ENCODE data around the gene FMNL2. TPM values are rescaled to one million over a fixed set of nuclear protein-coding genes. Genes with fewer than 3 reads are reported as not detected.

FMNL2 gene
- total RNA-seq, 1 donor from 2014 or later: 5.5 TPM

DNA sequence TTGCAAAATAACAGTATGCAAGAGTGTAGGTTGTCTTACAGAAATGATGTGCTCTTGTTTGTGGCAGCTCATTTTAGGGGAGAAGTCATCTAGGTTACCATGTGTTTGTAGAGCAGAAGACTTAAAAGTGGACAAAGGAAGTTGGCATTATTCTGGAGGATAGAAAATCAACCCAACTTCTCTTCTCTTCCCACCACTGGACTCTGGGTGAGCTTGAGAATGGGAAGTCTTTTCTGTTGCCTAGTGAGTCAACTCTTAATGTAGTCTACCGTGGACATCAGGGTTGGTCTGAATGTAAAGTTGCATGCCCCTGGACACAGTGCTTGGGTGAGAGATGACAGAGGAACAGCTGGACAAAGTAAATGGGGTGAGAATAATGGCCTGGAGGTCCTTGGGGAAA, 98.3 kb downstream of the FMNL2 start:
- H3K27ac ChIP-seq (replicated peaks): peak overlapping the region; percentile 65
- intact Hi-C loops (cut with micrococcal nuclease): no loop called here

DNA sequence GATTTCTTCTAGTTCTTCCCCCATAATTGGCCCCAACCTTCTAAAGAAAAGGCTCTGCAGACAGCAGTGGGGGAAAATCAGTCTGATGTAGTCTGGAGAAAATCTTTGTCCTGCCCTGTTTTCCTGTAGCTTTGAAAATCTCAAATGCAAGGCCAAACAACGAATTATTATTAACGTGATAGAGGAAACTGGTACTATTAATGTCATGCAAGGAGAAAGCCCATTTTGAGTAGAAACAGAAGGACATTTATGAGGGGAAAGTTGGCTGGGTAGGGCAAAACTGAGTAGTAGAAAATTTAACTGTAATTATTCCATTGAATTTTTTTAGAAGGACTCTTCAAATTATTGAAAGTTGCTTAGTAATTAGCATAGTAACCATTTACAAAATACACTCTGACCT, 98.8 kb downstream of the FMNL2 start:
- Histone ChIP-seq H3K27me3 (ENCODE audit: low read depth) (no peaks in the 10 kb centered on the region), H3K27ac (replicated peaks) (peak overlapping the region; percentile 65), H3K4me3 (no peak overlapping the region), H3K36me3 (no peaks in the 10 kb centered on the region), H3K4me1 (peaks cover 29% of the 10 kb centered on the region), H3K9me3 (replicated peaks) (no peaks in the 10 kb centered on the region)
- no peak for TF ChIP-seq CTCF (IDR thresholded peaks at IDR 0.05; ENCODE audit: borderline replicate concordance)
- DNase-seq: no peak
- intact Hi-C loops (cut with micrococcal nuclease): no loop called here

More for the DNA sequence above, 98.3 kb downstream of the FMNL2 start:
- Histone ChIP-seq H3K9me3 (replicated peaks) (no peaks in the 10 kb centered on the region), H3K27me3 (ENCODE audit: low read depth) (no peaks in the 10 kb centered on the region), H3K4me1 (peaks cover 29% of the 10 kb centered on the region), H3K36me3 (no peaks in the 10 kb centered on the region), H3K4me3 (no peak overlapping the region)
- no peak for TF ChIP-seq CTCF (IDR thresholded peaks at IDR 0.05; ENCODE audit: borderline replicate concordance)
- DNase-seq: no peak

GRCh38 chr2:152434395-152435182, 99.6 kb downstream of the FMNL2 start:
- DNase-seq: no peak
- no peaks in the 10 kb centered on the region for H3K9me3 ChIP-seq (replicated peaks)
- H3K36me3 ChIP-seq: no peaks in the 10 kb centered on the region
- intact Hi-C loops (cut with micrococcal nuclease): no loop called here
- no peak for TF ChIP-seq CTCF (IDR thresholded peaks at IDR 0.05; ENCODE audit: borderline replicate concordance)
- no peak overlapping the region for H3K27ac ChIP-seq (replicated peaks)
- peaks cover 29% of the 10 kb centered on the region for H3K4me1 ChIP-seq
- H3K27me3 ChIP-seq (ENCODE audit: low read depth): no peaks in the 10 kb centered on the region
- H3K4me3 ChIP-seq: no peak overlapping the region

GRCh38 chr2:152436148-152436547, 101.2 kb downstream of the FMNL2 start:
- Histone ChIP-seq H3K27me3 (ENCODE audit: low read depth) (no peaks in the 10 kb centered on the region), H3K27ac (replicated peaks) (no peak overlapping the region), H3K4me3 (no peak overlapping the region), H3K4me1 (peaks cover 29% of the 10 kb centered on the region), H3K9me3 (replicated peaks) (no peaks in the 10 kb centered on the region), H3K36me3 (no peaks in the 10 kb centered on the region)
- no peak for DNase-seq
- TF ChIP-seq CTCF (IDR thresholded peaks at IDR 0.05; ENCODE audit: borderline replicate concordance): no peak
- intact Hi-C loops (cut with micrococcal nuclease): no loop called here

DNA sequence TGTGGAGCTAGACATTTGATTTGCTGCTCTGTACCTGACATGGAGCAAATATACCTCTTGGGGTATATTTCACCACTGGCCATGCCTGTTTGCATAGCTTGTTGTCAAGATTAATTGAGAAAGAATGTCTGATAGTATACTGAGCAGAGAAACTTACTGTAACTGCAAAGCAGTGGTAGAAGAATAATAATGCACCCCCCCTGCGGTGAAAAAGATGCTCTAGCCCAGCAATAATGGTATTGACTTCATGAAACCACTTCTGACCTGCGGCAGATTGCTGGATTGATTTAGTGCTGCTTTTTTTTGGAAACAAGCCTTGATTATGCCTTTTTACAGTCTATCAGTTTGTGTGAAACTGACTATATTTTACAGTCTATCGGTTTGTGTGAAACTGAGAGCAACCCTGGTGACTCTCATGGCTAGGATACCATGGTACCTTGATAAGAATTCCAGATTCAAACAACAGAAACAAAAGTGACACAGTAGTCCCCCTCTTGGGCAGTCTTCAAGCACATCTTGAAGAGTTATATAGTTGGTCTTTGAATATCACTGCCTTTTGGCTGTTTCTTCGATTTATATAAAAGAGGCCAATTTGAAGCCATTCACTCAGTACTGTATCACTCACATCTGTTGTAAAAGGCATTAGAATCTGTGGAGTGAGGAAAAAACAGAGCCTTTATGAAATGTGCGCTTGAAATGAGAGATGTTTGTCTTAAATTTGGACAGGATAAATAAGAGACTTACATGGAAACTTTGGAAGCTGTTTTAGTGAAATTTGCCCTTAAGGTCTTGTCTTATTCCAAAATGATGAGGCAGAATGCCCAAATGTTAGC, 102.5 kb downstream of the FMNL2 start:
- H3K4me1 ChIP-seq: peaks cover 17% of the 10 kb centered on the region
- no peaks in the 10 kb centered on the region for H3K36me3 ChIP-seq
- no peak for DNase-seq
- no peak for TF ChIP-seq CTCF (IDR thresholded peaks at IDR 0.05; ENCODE audit: borderline replicate concordance)
- H3K4me3 ChIP-seq: no peak overlapping the region
- no peaks in the 10 kb centered on the region for H3K9me3 ChIP-seq (replicated peaks)
- H3K27ac ChIP-seq (replicated peaks): no peak overlapping the region
- intact Hi-C loops (cut with micrococcal nuclease): no loop called here
- H3K27me3 ChIP-seq (ENCODE audit: low read depth): no peaks in the 10 kb centered on the region
